ENCODE measurements around the gene CBX5. TPM values are rescaled to one million over a fixed set of nuclear protein-coding genes. Genes with fewer than 3 reads are reported as not detected.
A peak's percentile ranks its signal among the peaks of the same experiment; 100 is the strongest.

The CBX5 gene
- total and polyA plus RNA-seq, 9 of the 15 experiments (the other 6 are each of a cell fraction or from before 2014, with no cell fraction given): 32.6 to 102 (median 59.2) TPM

DNA sequence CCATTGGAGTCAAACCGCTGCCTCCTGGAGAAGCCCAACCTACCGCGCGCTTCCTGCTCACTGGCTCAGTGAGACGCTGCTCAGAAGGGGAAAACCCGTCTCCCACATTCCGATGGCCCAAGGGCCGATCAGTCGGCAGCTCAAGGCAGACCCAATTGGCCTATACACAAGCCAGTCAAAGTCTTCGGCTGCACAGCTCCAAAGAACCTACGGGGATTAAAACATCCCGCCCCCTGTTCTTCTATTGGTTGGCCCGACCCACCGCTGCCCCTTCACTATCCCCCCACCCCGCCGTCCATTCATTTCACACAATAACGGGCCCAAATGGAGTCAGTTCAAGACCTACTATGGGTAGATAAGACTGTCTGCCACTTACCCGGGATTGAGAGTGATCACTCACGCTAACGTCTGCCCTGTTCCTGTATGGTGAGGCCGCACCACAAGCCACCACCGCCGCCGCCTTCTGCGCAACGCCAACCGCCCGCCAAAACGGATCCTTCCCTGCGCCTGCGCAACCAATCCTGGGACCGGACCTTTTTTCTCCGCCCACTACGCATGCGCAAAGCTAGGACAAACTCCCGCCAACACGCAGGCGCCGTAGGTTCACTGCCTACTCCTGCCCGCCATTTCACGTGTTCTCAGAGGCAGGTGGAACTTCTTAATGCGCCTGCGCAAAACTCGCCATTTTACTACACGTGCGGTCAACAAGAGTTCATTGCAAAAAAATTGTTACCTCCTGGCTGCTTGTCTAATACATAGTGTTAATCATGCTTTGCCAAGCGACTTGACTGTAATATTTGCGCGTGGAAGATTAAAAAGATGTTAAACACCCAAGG lies at the start of gene CBX5 (continued):
- TF ChIP-seq, protein P1, sequence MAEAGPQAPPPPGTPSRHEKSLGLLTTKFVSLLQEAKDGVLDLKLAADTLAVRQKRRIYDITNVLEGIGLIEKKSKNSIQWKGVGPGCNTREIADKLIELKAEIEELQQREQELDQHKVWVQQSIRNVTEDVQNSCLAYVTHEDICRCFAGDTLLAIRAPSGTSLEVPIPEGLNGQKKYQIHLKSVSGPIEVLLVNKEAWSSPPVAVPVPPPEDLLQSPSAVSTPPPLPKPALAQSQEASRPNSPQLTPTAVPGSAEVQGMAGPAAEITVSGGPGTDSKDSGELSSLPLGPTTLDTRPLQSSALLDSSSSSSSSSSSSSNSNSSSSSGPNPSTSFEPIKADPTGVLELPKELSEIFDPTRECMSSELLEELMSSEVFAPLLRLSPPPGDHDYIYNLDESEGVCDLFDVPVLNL (CRISPR knock-in tag; IDR thresholded peaks at IDR 0.05; ENCODE audit: low read depth): peak; percentile 90
- TF ChIP-seq SMAD1 (IDR thresholded peaks at IDR 0.05; ENCODE audit: low read depth, low read length, partially characterized antibody): peak; percentile 60
- TF ChIP-seq HMGN3 (IDR thresholded peaks at IDR 0.05; ENCODE audit: borderline replicate concordance, extremely low read depth, insufficient read length, low read depth, low read length): no peak
- peak; percentile 67 for TF ChIP-seq CHD2 (IDR thresholded peaks at IDR 0.05; ENCODE audit: low read depth, low read length)
- TF ChIP-seq, protein P2, sequence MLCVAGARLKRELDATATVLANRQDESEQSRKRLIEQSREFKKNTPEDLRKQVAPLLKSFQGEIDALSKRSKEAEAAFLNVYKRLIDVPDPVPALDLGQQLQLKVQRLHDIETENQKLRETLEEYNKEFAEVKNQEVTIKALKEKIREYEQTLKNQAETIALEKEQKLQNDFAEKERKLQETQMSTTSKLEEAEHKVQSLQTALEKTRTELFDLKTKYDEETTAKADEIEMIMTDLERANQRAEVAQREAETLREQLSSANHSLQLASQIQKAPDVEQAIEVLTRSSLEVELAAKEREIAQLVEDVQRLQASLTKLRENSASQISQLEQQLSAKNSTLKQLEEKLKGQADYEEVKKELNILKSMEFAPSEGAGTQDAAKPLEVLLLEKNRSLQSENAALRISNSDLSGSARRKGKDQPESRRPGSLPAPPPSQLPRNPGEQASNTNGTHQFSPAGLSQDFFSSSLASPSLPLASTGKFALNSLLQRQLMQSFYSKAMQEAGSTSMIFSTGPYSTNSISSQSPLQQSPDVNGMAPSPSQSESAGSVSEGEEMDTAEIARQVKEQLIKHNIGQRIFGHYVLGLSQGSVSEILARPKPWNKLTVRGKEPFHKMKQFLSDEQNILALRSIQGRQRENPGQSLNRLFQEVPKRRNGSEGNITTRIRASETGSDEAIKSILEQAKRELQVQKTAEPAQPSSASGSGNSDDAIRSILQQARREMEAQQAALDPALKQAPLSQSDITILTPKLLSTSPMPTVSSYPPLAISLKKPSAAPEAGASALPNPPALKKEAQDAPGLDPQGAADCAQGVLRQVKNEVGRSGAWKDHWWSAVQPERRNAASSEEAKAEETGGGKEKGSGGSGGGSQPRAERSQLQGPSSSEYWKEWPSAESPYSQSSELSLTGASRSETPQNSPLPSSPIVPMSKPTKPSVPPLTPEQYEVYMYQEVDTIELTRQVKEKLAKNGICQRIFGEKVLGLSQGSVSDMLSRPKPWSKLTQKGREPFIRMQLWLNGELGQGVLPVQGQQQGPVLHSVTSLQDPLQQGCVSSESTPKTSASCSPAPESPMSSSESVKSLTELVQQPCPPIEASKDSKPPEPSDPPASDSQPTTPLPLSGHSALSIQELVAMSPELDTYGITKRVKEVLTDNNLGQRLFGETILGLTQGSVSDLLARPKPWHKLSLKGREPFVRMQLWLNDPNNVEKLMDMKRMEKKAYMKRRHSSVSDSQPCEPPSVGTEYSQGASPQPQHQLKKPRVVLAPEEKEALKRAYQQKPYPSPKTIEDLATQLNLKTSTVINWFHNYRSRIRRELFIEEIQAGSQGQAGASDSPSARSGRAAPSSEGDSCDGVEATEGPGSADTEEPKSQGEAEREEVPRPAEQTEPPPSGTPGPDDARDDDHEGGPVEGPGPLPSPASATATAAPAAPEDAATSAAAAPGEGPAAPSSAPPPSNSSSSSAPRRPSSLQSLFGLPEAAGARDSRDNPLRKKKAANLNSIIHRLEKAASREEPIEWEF (CRISPR knock-in tag; IDR thresholded peaks at IDR 0.05): no peak
- peak; percentile 80; the same call in 1 of the 2 replicates for TF ChIP-seq PHF8 (IDR thresholded peaks at IDR 0.05; ENCODE audit: borderline replicate concordance, low read length)
- TF ChIP-seq, protein P3, sequence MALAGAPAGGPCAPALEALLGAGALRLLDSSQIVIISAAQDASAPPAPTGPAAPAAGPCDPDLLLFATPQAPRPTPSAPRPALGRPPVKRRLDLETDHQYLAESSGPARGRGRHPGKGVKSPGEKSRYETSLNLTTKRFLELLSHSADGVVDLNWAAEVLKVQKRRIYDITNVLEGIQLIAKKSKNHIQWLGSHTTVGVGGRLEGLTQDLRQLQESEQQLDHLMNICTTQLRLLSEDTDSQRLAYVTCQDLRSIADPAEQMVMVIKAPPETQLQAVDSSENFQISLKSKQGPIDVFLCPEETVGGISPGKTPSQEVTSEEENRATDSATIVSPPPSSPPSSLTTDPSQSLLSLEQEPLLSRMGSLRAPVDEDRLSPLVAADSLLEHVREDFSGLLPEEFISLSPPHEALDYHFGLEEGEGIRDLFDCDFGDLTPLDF (CRISPR knock-in tag; IDR thresholded peaks at IDR 0.05): peak; percentile 99
- no peak for TF ChIP-seq ZNF696 (CRISPR knock-in tag; conservative IDR thresholded peaks at IDR 0.05)
- no peak for TF ChIP-seq TCF7 (IDR thresholded peaks at IDR 0.05; ENCODE audit: borderline replicate concordance)
- TF ChIP-seq MCM5 (IDR thresholded peaks at IDR 0.05; ENCODE audit: low read depth): no peak
- TF ChIP-seq ZNF41 (CRISPR knock-in tag; conservative IDR thresholded peaks at IDR 0.05): no peak
- no peak for TF ChIP-seq SAFB2 (IDR thresholded peaks at IDR 0.05; ENCODE audit: borderline replicate concordance, low read depth, low read length, severe bottlenecking)
- TF ChIP-seq, protein P4, sequence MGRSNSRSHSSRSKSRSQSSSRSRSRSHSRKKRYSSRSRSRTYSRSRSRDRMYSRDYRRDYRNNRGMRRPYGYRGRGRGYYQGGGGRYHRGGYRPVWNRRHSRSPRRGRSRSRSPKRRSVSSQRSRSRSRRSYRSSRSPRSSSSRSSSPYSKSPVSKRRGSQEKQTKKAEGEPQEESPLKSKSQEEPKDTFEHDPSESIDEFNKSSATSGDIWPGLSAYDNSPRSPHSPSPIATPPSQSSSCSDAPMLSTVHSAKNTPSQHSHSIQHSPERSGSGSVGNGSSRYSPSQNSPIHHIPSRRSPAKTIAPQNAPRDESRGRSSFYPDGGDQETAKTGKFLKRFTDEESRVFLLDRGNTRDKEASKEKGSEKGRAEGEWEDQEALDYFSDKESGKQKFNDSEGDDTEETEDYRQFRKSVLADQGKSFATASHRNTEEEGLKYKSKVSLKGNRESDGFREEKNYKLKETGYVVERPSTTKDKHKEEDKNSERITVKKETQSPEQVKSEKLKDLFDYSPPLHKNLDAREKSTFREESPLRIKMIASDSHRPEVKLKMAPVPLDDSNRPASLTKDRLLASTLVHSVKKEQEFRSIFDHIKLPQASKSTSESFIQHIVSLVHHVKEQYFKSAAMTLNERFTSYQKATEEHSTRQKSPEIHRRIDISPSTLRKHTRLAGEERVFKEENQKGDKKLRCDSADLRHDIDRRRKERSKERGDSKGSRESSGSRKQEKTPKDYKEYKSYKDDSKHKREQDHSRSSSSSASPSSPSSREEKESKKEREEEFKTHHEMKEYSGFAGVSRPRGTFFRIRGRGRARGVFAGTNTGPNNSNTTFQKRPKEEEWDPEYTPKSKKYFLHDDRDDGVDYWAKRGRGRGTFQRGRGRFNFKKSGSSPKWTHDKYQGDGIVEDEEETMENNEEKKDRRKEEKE (IDR thresholded peaks at IDR 0.05; ENCODE audit: borderline replicate concordance in 1 of 2, control insufficient read depth in 1 of 2, low read depth in 2 of 2, low read length in 1 of 2): no peak
- TF ChIP-seq SLC30A9 (CRISPR knock-in tag; IDR thresholded peaks at IDR 0.05): no peak
- peak; percentile 69 for TF ChIP-seq RBM39 (optimal IDR thresholded peaks at IDR 0.05; ENCODE audit: low read depth, low read length)
- TF ChIP-seq ARHGAP35 (IDR thresholded peaks at IDR 0.05; ENCODE audit: partially characterized antibody): no peak
